ENCODE data around the gene C6orf89. TPM values are rescaled to one million over a fixed set of nuclear protein-coding genes. Genes with fewer than 3 reads are reported as not detected.
A peak's percentile ranks its signal among the peaks of the same experiment; 100 is the strongest.
"Not testable (repeated sequence)": the region's sequence is repeated elsewhere in the genome, so short reads cannot be mapped to it uniquely, and the experiment has no call there.

C6orf89 gene
- total RNA-seq, 6 donors from 2014 or later = 22.0 to 60.8 (median 42.5) TPM

GRCh38 chr6:36936824-36937223 is 51.1 kb downstream of the C6orf89 start:
- H3K9me3 ChIP-seq = no peaks in the 10 kb centered on the region
- H3K36me3 ChIP-seq = no peaks in the 10 kb centered on the region
- WGBS, 2 donors = 94 to 95% methylated on average over 5 of the region's 5 CpGs
- no peak for DNase-seq
- H3K27ac ChIP-seq = no peak overlapping the region
- no peak overlapping the region for H3K4me3 ChIP-seq
- H3K4me1 ChIP-seq = no peaks in the 10 kb centered on the region
- peak in 1 of 2 donors; percentile 53 for ATAC-seq (ENCODE audit: low FRiP score in 2 of 2)
- no peaks in the 10 kb centered on the region for H3K27me3 ChIP-seq
- TF ChIP-seq POLR2A (IDR thresholded peaks at IDR 0.05) (no peak), POLR2AphosphoS5 (IDR thresholded peaks at IDR 0.05) (no peak), EP300 (IDR thresholded peaks at IDR 0.05) (no peak)

- Histone ChIP-seq H3K36me3 (no peaks in the 10 kb centered on the region), H3K4me3 (no peak overlapping the region), H3K9me3 (no peaks in the 10 kb centered on the region), H3K4me1 (no peaks in the 10 kb centered on the region), H3K27me3 (no peaks in the 10 kb centered on the region), H3K27ac (no peak overlapping the region)
- no peak for DNase-seq
- no peak for TF ChIP-seq POLR2AphosphoS5 (IDR thresholded peaks at IDR 0.05)
- no peak for TF ChIP-seq EP300 (IDR thresholded peaks at IDR 0.05)
- TF ChIP-seq CTCF (IDR thresholded peaks at IDR 0.05) = no peak
- TF ChIP-seq POLR2A (IDR thresholded peaks at IDR 0.05) = no peak
- no peak for ATAC-seq (ENCODE audit: low FRiP score in 2 of 2)
- 93 to 95% methylated on average over 6 of the region's 6 CpGs for WGBS, 2 donors
These were observed 52.1 kb downstream of the C6orf89 start for GRCh38 chr6:36937896-36938295.

- ATAC-seq (ENCODE audit: low FRiP score in 2 of 2) = no peak
- no peak for DNase-seq
- no peak overlapping the region for H3K27ac ChIP-seq
- no peaks in the 10 kb centered on the region for H3K9me3 ChIP-seq
- no peaks in the 10 kb centered on the region for H3K36me3 ChIP-seq
- no peaks in the 10 kb centered on the region for H3K27me3 ChIP-seq
- 90 to 100% methylated on average over 1 to 4 of the region's 4 CpGs for WGBS, 2 donors
- TF ChIP-seq CTCF (IDR thresholded peaks at IDR 0.05) = no peak
- no peak for TF ChIP-seq POLR2A (IDR thresholded peaks at IDR 0.05)
- TF ChIP-seq POLR2AphosphoS5 (IDR thresholded peaks at IDR 0.05) = no peak
- TF ChIP-seq EP300 (IDR thresholded peaks at IDR 0.05) = no peak
- H3K4me1 ChIP-seq = no peaks in the 10 kb centered on the region
- no peak overlapping the region for H3K4me3 ChIP-seq
These were observed 52.8 kb downstream of the C6orf89 start for GRCh38 chr6:36938536-36938935.

- not testable (repeated sequence) for H3K27ac ChIP-seq; ATAC-seq (ENCODE audit: low FRiP score in 2 of 2); H3K27me3 ChIP-seq; H3K4me1 ChIP-seq; H3K9me3 ChIP-seq; H3K36me3 ChIP-seq; H3K4me3 ChIP-seq
- 84 to 89% methylated on average over 5 of the region's 5 CpGs for WGBS, 2 donors
- DNase-seq = peak in 1 of 2 donors; percentile 15
These were observed 53.3 kb downstream of the C6orf89 start for GRCh38 chr6:36939005-36939404.

GRCh38 chr6:36940027-36940426 is 54.3 kb downstream of the C6orf89 start:
- Histone ChIP-seq H3K9me3 (no peaks in the 10 kb centered on the region), H3K27me3 (no peaks in the 10 kb centered on the region), H3K4me3 (no peak overlapping the region), H3K36me3 (no peaks in the 10 kb centered on the region), H3K27ac (no peak overlapping the region), H3K4me1 (no peaks in the 10 kb centered on the region)
- 83 to 85% methylated on average over 10 of the region's 10 CpGs for WGBS, 2 donors
- peak in 1 of 2 donors; percentile 34 for DNase-seq
- no peak for ATAC-seq (ENCODE audit: low FRiP score in 2 of 2)
- TF ChIP-seq CTCF (IDR thresholded peaks at IDR 0.05) (no peak), EP300 (IDR thresholded peaks at IDR 0.05) (no peak), POLR2AphosphoS5 (IDR thresholded peaks at IDR 0.05) (no peak), POLR2A (IDR thresholded peaks at IDR 0.05) (no peak)

GRCh38 chr6:36941561-36941960 is 55.8 kb downstream of the C6orf89 start:
- ATAC-seq (ENCODE audit: low FRiP score in 2 of 2); H3K4me1 ChIP-seq; H3K27ac ChIP-seq; H3K27me3 ChIP-seq; H3K4me3 ChIP-seq; H3K36me3 ChIP-seq; H3K9me3 ChIP-seq: not testable (repeated sequence)
- peak in 1 of 2 donors; percentile 62 for DNase-seq
- WGBS, 2 donors = 89 to 96% methylated on average over 2 to 16 of the region's 40 CpGs

- not testable (repeated sequence) for ATAC-seq (ENCODE audit: low FRiP score in 2 of 2); H3K4me3 ChIP-seq; H3K4me1 ChIP-seq; H3K9me3 ChIP-seq; H3K36me3 ChIP-seq; H3K27me3 ChIP-seq; DNase-seq; H3K27ac ChIP-seq
- 66 to 85% methylated on average over 2 of the region's 2 CpGs for WGBS, 2 donors
These were observed 56.6 kb downstream of the C6orf89 start for GRCh38 chr6:36942329-36942728.
